ENCODE data around the gene AARS1. TPM values are rescaled to one million over a fixed set of nuclear protein-coding genes. Genes with fewer than 3 reads are reported as not detected.
"Not testable (repeated sequence)": the region's sequence is repeated elsewhere in the genome, so short reads cannot be mapped to it uniquely, and the experiment has no call there.

Gene AARS1
- total and polyA plus RNA-seq, 3 donors from 2014 or later, result 56.8 to 68.9 (median 68.7) TPM

GRCh38 chr16:70324998-70325747, 35.9 kb upstream of the AARS1 start:
- no peak for DNase-seq
- WGBS, 2 donors, result 88 to 95% methylated on average over 7 of the region's 7 CpGs
- TF ChIP-seq POLR2A (IDR thresholded peaks at IDR 0.05) (no peak), CTCF (IDR thresholded peaks at IDR 0.05) (no peak)
- H3K4me3 ChIP-seq, result no peak overlapping the region
- no peaks in the 10 kb centered on the region for H3K36me3 ChIP-seq (ENCODE audit: low read depth, missing control alignments)
- intact Hi-C loops (cut with DNase I; ENCODE audit: low total_unique reads), result no loop called here
- H3K9me3 ChIP-seq, result no peaks in the 10 kb centered on the region
- H3K27ac ChIP-seq, result no peak overlapping the region
- no peaks in the 10 kb centered on the region for H3K4me1 ChIP-seq
- H3K27me3 ChIP-seq, result no peaks in the 10 kb centered on the region

- Histone ChIP-seq H3K27ac (no peak overlapping the region), H3K36me3 (ENCODE audit: low read depth, missing control alignments) (no peaks in the 10 kb centered on the region), H3K9me3 (no peaks in the 10 kb centered on the region), H3K4me3 (no peak overlapping the region), H3K4me1 (no peaks in the 10 kb centered on the region), H3K27me3 (no peaks in the 10 kb centered on the region)
- intact Hi-C loops (cut with DNase I; ENCODE audit: low total_unique reads), result no loop called here
- DNase-seq, result no peak
- TF ChIP-seq POLR2A (IDR thresholded peaks at IDR 0.05) (no peak), CTCF (IDR thresholded peaks at IDR 0.05) (no peak)
- 93 to 95% methylated on average over 5 of the region's 5 CpGs for WGBS, 2 donors
Observed at GRCh38 chr16:70320121-70320520, 30.8 kb upstream of the AARS1 start.

- WGBS, 2 donors, result 89 to 96% methylated on average over 2 of the region's 2 CpGs
- H3K4me1 ChIP-seq; H3K36me3 ChIP-seq (ENCODE audit: low read depth, missing control alignments); intact Hi-C loops (cut with DNase I; ENCODE audit: low total_unique reads); DNase-seq; H3K9me3 ChIP-seq; H3K4me3 ChIP-seq; H3K27ac ChIP-seq; H3K27me3 ChIP-seq: not testable (repeated sequence)
Observed at GRCh38 chr16:70307726-70308125, 18.4 kb upstream of the AARS1 start.

GRCh38 chr16:70306880-70307279, 17.6 kb upstream of the AARS1 start:
- no peak overlapping the region for H3K4me3 ChIP-seq
- no peak for TF ChIP-seq POLR2A (IDR thresholded peaks at IDR 0.05)
- TF ChIP-seq CTCF (IDR thresholded peaks at IDR 0.05), result no peak
- no peaks in the 10 kb centered on the region for H3K9me3 ChIP-seq
- intact Hi-C loops (cut with DNase I; ENCODE audit: low total_unique reads), result no loop called here
- no peaks in the 10 kb centered on the region for H3K4me1 ChIP-seq
- no peak for DNase-seq
- no peaks in the 10 kb centered on the region for H3K27me3 ChIP-seq
- WGBS, 2 donors, result 87 to 91% methylated on average over 2 of the region's 2 CpGs
- no peaks in the 10 kb centered on the region for H3K36me3 ChIP-seq (ENCODE audit: low read depth, missing control alignments)
- no peak overlapping the region for H3K27ac ChIP-seq

- no peak for DNase-seq
- 66 to 74% methylated on average over 3 of the region's 3 CpGs for WGBS, 2 donors
- Histone ChIP-seq H3K9me3 (no peaks in the 10 kb centered on the region), H3K4me3 (no peak overlapping the region), H3K27ac (no peak overlapping the region), H3K4me1 (no peaks in the 10 kb centered on the region), H3K27me3 (no peaks in the 10 kb centered on the region), H3K36me3 (ENCODE audit: low read depth, missing control alignments) (no peaks in the 10 kb centered on the region)
- intact Hi-C loops (cut with DNase I; ENCODE audit: low total_unique reads), result no loop called here
- TF ChIP-seq POLR2A (IDR thresholded peaks at IDR 0.05), result no peak
- no peak for TF ChIP-seq CTCF (IDR thresholded peaks at IDR 0.05)
Observed at GRCh38 chr16:70304892-70305448, 15.7 kb upstream of the AARS1 start.

Data from testis (tissue), 3 donors.